Neural crest cell (in vitro differentiated cells): Measurements from ENCODE around the gene ZNF532. TPM values are rescaled to one million over a fixed set of nuclear protein-coding genes. Genes with fewer than 3 reads are reported as not detected.
"Not testable (repeated sequence)": the region's sequence is repeated elsewhere in the genome, so short reads cannot be mapped to it uniquely, and the experiment has no call there.

Experiments used
- DNase-seq: peaks from one replicate; pipeline ENCODE4 v3.0.0; 2021; ENCODE audit warnings: low read depth, mixed read lengths, low spot score
- H3K27ac Mint-ChIP-seq: one replicate; pipeline ENCODE4 v1.8.0; 2021; ENCODE audit warnings: mild to moderate bottlenecking, mixed read lengths; ENCODE audit not compliant: unreplicated experiment
- H3K27me3 Mint-ChIP-seq: 2 replicates; pipeline ENCODE4 v1.8.0; 2021; ENCODE audit warnings: low read depth, mild to moderate bottlenecking, mixed read lengths
- H3K36me3 Mint-ChIP-seq: 2 replicates; pipeline ENCODE4 v1.8.0; 2021; ENCODE audit warnings: low read depth, mild to moderate bottlenecking, mixed read lengths
- H3K4me1 Mint-ChIP-seq: 2 replicates; pipeline ENCODE4 v1.8.0; 2021; ENCODE audit warnings: mixed read lengths
- H3K4me3 Mint-ChIP-seq: one replicate; pipeline ENCODE4 v1.8.0; 2021; ENCODE audit warnings: mild to moderate bottlenecking, mixed read lengths
- H3K9me3 Mint-ChIP-seq: 2 replicates; pipeline ENCODE4 v1.8.0; 2021; ENCODE audit warnings: mixed read lengths
- total RNA-seq: library from RNA; stranded (reverse); gene quantifications from 2 replicates; pipeline ENCODE4 v1.2.1, GENCODE V29; 2021
- TF ChIP-seq, protein P1 (sequence below): fragments of 200-600 bp; sonication (generic); conservative IDR thresholded peaks from 2 replicates; pipeline ENCODE4 v1.5.0; 2021; ENCODE audit warnings: antibody characterized with exemption, mild to moderate bottlenecking

The ZNF532 gene
- total RNA-seq, 1 donor from 2014 or later = 171 TPM

DNA sequence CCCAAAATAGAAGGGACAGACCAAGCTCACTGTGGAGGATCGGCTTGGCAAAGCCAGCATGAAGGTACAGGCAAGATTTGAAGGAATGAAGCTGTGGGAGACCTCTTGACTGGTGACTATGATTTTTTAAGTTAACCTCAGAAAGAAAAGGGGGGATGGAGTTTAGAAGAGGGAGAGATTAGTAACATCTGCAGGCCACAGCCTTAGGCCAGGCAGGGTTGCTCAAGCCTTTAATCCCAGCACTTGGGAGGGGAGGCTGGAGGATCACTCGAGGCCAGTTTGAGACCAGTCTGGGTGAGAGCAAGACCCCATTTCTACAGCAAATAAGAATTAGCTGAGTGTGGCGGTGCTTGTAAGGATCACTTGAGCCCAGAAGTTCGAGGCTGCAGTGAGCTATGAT is 46.6 kb downstream of the ZNF532 start:
- TF ChIP-seq, protein P1, sequence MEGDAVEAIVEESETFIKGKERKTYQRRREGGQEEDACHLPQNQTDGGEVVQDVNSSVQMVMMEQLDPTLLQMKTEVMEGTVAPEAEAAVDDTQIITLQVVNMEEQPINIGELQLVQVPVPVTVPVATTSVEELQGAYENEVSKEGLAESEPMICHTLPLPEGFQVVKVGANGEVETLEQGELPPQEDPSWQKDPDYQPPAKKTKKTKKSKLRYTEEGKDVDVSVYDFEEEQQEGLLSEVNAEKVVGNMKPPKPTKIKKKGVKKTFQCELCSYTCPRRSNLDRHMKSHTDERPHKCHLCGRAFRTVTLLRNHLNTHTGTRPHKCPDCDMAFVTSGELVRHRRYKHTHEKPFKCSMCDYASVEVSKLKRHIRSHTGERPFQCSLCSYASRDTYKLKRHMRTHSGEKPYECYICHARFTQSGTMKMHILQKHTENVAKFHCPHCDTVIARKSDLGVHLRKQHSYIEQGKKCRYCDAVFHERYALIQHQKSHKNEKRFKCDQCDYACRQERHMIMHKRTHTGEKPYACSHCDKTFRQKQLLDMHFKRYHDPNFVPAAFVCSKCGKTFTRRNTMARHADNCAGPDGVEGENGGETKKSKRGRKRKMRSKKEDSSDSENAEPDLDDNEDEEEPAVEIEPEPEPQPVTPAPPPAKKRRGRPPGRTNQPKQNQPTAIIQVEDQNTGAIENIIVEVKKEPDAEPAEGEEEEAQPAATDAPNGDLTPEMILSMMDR = no peak
- peaks cover 67% of the 10 kb centered on the region for H3K4me1 Mint-ChIP-seq
- DNase-seq = no peak
- peak overlapping the region; percentile 13 for H3K4me3 Mint-ChIP-seq
- H3K27ac Mint-ChIP-seq = peak overlapping the region; percentile 44
- H3K36me3 Mint-ChIP-seq = peaks cover 13% of the 10 kb centered on the region
- no peaks in the 10 kb centered on the region for H3K9me3 Mint-ChIP-seq
- H3K27me3 Mint-ChIP-seq = no peaks in the 10 kb centered on the region

DNA sequence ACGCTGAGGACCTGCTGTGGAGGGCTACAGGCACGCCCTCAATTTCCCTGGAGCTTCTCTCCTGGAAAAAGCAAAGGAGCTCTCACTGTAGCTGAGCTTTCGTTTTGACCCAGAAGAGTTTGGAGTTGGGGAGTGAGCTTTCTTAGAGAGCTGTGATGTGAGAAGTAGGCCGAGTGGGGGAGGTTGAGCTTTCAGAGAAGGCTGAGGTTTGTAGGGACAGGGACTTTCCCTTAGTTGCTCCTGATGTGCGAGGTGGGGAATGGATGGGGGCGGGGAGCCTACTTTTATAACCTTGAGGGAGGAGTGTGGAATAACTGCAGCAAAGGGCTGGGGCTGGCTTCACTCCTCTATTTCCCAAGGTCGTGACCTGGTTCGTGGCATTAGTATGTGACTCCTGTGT is 47.1 kb downstream of the ZNF532 start:
- no peaks in the 10 kb centered on the region for H3K9me3 Mint-ChIP-seq
- DNase-seq = no peak
- H3K27ac Mint-ChIP-seq = peak overlapping the region; percentile 39
- H3K27me3 Mint-ChIP-seq = no peaks in the 10 kb centered on the region
- peaks cover 72% of the 10 kb centered on the region for H3K4me1 Mint-ChIP-seq
- peak overlapping the region; percentile 13 for H3K4me3 Mint-ChIP-seq
- TF ChIP-seq, protein P1 = no peak
- H3K36me3 Mint-ChIP-seq = peaks cover 19% of the 10 kb centered on the region

DNA sequence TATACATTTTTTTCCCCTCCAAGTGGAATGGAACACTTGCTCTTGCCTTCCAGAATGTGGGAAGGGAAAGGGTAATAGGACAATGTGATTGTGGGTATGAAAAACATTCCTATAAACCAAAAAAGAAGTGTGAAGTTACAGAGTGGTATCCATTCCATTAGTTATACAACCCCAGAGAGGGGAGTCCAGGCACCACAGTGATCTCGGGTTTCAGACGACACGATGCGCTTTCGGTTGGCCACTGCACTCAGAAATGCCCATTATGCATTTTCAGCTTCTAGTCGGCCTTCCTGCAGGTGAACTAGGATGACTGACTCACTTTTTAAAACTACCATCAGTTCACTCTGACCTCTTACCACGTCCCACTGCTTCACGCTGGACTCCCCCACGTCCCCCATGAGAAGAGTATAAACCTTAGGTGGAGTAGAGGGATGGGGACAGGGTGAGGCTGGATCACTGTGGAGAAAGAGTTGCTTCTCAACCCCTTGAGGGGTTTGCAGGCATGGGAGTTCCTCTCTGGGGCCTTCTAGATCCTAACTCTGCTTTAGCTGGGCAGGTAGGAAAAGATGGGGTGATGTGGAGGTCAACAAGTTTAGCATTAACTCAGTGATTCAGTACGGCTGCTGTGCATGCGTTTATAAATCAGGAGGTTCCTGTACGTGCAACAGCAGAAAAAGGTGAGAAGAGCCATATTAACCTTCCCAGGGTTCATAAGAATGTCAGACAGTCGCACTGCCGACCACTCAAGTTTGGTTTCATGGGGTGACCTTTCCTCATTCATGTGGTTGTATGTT is 50.5 kb downstream of the ZNF532 start:
- no peaks in the 10 kb centered on the region for H3K9me3 Mint-ChIP-seq
- peaks cover 56% of the 10 kb centered on the region for H3K4me1 Mint-ChIP-seq
- no peaks in the 10 kb centered on the region for H3K27me3 Mint-ChIP-seq
- peak overlapping the region; percentile 32 for H3K27ac Mint-ChIP-seq
- H3K4me3 Mint-ChIP-seq = no peak overlapping the region
- peaks cover 35% of the 10 kb centered on the region for H3K36me3 Mint-ChIP-seq
- DNase-seq = no peak
- TF ChIP-seq, protein P1 = no peak

DNA sequence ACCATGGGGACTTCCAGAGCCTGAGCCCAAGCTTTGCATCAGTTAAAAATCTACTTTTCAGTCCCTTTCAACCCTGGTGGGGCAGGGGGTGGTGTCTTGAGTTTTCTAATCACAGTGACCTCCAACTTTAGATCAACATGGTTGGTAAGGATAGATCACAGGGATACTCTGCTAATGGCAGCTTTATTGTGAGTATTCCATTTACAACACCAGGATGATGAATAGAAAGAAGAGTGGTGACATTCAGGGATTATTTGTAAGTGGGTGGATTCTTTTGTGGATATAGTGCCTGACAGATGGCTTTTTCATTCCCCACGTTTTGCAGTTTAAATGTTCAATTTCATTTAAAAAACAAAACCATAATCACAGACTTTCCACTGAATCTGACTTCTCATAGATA is 51.3 kb downstream of the ZNF532 start:
- peaks cover 42% of the 10 kb centered on the region for H3K36me3 Mint-ChIP-seq
- peaks cover 53% of the 10 kb centered on the region for H3K4me1 Mint-ChIP-seq

DNA sequence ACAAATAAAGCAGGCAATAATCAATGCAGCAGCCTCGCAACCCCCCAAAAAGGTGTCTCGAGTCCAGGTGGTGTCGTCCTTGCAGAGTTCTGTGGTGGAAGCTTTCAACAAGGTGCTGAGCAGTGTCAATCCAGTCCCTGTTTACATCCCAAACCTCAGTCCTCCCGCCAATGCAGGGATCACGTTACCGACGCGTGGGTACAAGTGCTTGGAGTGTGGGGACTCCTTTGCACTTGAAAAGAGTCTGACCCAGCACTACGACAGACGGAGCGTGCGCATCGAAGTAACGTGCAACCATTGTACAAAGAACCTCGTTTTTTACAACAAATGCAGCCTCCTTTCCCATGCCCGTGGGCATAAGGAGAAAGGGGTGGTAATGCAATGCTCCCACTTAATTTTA is 55.3 kb downstream of the ZNF532 start:
- not testable (repeated sequence) for H3K4me3 Mint-ChIP-seq, H3K27me3 Mint-ChIP-seq, H3K9me3 Mint-ChIP-seq, H3K27ac Mint-ChIP-seq, DNase-seq
- Mint-ChIP-seq H3K4me1 (peaks cover 32% of the 10 kb centered on the region), H3K36me3 (peaks cover 67% of the 10 kb centered on the region)

More for the DNA sequence above, 51.3 kb downstream of the ZNF532 start:
- H3K4me3 Mint-ChIP-seq = no peak overlapping the region
- H3K27me3 Mint-ChIP-seq = no peaks in the 10 kb centered on the region
- no peak overlapping the region for H3K27ac Mint-ChIP-seq
- H3K9me3 Mint-ChIP-seq = no peaks in the 10 kb centered on the region
- no peak for DNase-seq
- TF ChIP-seq, protein P1 = no peak

DNA sequence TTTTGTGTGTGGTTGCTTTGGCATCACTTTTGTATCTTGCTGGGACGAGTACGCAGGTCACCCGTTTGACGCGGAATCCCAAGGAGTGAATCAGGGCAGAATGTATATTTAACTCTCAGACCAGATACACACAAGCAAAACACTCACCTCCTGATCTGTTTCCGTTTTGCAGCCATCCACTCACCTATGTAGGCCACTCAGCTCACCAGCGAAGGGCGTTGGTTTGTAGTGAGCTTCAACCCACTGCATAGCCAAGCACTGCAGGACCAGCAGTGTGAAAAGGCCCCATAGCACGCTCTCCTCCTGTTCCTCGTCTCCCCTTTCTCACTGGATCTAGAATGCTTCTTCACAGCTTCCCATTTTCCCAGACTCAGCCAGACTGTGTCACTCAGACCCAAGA is 58.3 kb downstream of the ZNF532 start:
- peaks cover 63% of the 10 kb centered on the region for H3K36me3 Mint-ChIP-seq
- H3K27me3 Mint-ChIP-seq = no peaks in the 10 kb centered on the region
- TF ChIP-seq, protein P1 = no peak
- H3K4me3 Mint-ChIP-seq = no peak overlapping the region
- peaks cover 29% of the 10 kb centered on the region for H3K4me1 Mint-ChIP-seq
- no peak overlapping the region for H3K27ac Mint-ChIP-seq
- H3K9me3 Mint-ChIP-seq = peaks cover 9% of the 10 kb centered on the region
- no peak for DNase-seq
